Astrocyte of the spinal cord (primary cell): Measurements from ENCODE around the gene AKIP1.

ENCODE experiments used
- DNase-seq: peaks from one replicate; pipeline ENCODE4 v3.0.0; 2011; ENCODE audit warnings: low read depth, low spot score
- H3K4me3 ChIP-seq: 2 replicates; pipeline ENCODE4 v1.5.1; 2011; ENCODE audit warnings: low read depth, mild to moderate bottlenecking, low read length, moderate library complexity
- in situ Hi-C: cut with HindIII; loops from 2 replicates; pipeline ENCODE4 v1.10.0; 2017; ENCODE audit warnings: low sequenced_read_pairs
- TF ChIP-seq, protein P1 (sequence below): IDR thresholded peaks from 2 replicates; pipeline ENCODE4 v1.5.1; 2012; ENCODE audit warnings: low read depth, mild to moderate bottlenecking, low read length, inconsistent platforms

The AKIP1 gene

DNA sequence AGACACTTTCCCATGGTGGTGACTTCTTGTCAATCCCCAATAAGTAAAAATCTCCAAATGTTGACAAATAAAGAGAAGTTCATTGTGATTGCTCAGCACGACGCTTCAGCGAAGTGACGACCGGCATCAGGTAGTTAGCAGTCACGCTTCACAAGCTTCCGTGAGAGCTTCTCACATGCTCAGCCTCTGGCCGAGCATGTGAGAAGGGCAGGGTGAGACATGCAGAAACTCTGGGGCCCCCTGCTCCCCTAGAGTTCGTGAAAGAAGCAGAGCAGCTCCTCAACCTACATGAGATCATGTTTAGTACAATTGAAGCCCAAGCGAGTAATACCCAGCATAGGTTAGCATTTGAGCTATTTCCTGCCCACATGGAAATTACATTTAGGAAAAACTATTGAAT is 26.2 kb downstream of the AKIP1 start:
- no peak for DNase-seq
- in situ Hi-C loops = no loop called here
- H3K4me3 ChIP-seq = no peak overlapping the region

DNA sequence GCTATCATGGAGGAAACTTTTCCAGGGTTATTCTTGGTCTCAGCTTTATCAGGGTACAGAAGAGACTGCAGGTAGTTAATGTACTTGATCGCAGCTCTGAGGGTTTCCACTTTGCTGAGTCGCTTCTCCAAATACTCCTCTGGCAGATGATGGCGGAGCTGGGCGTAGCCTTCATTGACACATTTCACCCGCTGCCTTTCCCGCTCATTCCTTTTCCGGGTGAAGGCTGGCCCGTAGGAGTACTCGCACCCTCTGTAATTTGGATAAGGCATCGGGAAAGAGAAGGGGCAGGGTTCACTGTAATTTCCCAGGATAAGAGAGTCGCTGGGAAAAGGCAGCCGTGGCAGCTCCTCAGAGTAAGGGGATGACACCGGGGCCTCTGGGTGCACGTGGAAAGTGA is 26.7 kb downstream of the AKIP1 start:
- in situ Hi-C loops = no loop called here
- no peak for DNase-seq
- TF ChIP-seq, protein P1, sequence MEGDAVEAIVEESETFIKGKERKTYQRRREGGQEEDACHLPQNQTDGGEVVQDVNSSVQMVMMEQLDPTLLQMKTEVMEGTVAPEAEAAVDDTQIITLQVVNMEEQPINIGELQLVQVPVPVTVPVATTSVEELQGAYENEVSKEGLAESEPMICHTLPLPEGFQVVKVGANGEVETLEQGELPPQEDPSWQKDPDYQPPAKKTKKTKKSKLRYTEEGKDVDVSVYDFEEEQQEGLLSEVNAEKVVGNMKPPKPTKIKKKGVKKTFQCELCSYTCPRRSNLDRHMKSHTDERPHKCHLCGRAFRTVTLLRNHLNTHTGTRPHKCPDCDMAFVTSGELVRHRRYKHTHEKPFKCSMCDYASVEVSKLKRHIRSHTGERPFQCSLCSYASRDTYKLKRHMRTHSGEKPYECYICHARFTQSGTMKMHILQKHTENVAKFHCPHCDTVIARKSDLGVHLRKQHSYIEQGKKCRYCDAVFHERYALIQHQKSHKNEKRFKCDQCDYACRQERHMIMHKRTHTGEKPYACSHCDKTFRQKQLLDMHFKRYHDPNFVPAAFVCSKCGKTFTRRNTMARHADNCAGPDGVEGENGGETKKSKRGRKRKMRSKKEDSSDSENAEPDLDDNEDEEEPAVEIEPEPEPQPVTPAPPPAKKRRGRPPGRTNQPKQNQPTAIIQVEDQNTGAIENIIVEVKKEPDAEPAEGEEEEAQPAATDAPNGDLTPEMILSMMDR = no peak

More for the DNA sequence above, 26.2 kb downstream of the AKIP1 start:
- TF ChIP-seq, protein P1 = no peak

GRCh38 chr11:8941341-8942103 is 30.5 kb downstream of the AKIP1 start:
- TF ChIP-seq, protein P1 = no peak
- in situ Hi-C loops = no loop called here
- DNase-seq = no peak

More for the DNA sequence above, 26.7 kb downstream of the AKIP1 start:
- no peak overlapping the region for H3K4me3 ChIP-seq

DNA sequence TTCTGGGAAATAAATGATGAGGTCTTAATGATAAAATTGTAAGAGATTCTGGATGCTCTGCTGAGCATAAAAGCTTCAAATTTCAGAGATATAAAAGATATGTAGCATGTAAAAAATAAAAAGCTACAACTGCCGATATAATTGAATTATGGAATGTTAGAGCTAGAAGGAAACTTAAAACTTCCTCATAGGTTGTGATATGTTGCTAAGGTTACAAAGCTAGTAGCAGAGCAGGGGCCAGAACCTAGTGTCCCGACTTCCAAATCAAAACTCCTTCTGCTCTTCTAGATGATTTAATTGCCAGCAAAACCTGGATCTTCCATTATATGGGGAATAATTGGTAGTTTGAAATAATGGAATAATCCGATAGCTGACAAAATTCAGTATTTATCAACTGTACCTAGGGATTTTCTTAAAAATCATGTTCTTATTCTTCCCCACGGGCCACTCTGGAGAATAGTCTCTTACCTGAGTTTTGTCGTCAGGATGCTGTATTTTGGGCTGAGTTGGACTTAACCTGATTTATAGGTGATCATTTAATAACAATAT is 31.6 kb downstream of the AKIP1 start, which contains the start of gene ASCL3:
Gene ASCL3 (minus strand): TSS at position 499 of the 549 bp plus-strand sequence. CDS start 4,855 bp downstream, outside the sequence.
- TF ChIP-seq, protein P1 = no peak
- no peak for DNase-seq
- no peak within 1 kb of the TSS for H3K4me3 ChIP-seq
- in situ Hi-C loops = no loop called here

More at GRCh38 chr11:8941341-8942103, 30.5 kb downstream of the AKIP1 start:
- no peak overlapping the region for H3K4me3 ChIP-seq

DNA sequence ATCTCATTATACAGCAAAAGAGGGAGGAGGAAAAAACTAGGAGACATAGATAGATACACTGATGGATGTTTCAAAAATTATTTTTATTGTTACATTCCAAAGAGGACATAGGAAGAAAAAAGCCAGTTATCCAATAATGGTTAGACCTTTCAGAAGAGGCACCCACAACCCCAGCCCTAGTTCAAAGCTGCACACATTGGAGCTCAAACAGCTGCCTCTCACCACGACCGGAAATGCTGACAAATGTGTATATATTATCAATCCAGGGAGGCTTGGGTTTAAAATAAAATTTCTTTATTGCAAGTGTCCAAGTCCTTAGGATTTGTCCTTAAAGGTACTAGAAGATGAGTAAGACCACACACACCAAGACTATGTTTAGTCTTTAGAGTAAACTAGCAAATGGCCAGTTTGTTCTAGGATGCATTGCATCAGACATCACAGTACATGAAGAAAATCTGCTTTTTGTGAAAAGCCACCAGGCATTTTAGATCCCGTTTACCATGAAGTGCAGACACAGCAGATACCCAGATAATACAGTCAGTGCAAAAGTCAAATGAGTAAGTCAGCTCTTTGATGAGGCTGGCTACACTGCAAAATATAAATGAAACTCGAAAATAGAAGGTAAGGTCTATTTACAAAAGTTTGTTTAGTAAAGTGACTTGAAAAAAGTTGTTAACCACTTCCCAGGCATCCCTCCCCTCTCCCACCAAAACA is 36.4 kb downstream of the AKIP1 start:
- no peak for DNase-seq
- in situ Hi-C loops = no loop called here
- no peak overlapping the region for H3K4me3 ChIP-seq
- TF ChIP-seq, protein P1 = no peak

- TF ChIP-seq, protein P1 = no peak
- no peak overlapping the region for H3K4me3 ChIP-seq
- in situ Hi-C loops = no loop called here
- DNase-seq = no peak
Observed at GRCh38 chr11:8948886-8949285, 37.9 kb downstream of the AKIP1 start.
